Ectodermal cell (in vitro differentiated cells): Measurements from ENCODE around the gene CCNG2.

Experiments
- H3K27ac ChIP-seq: 2 replicates; pipeline ENCODE4 v1.7.0; 2013; ENCODE audit warnings: mild to moderate bottlenecking, low read depth, low read length; ENCODE audit not compliant: insufficient read depth, poor library complexity, severe bottlenecking
- H3K27me3 ChIP-seq: 2 replicates; pipeline ENCODE4 v1.7.0; 2013; ENCODE audit warnings: mild to moderate bottlenecking, low read length; ENCODE audit not compliant: insufficient read depth, control insufficient read depth, poor library complexity, severe bottlenecking
- H3K36me3 ChIP-seq: one replicate; pipeline ENCODE4 v1.7.0; 2013; ENCODE audit warnings: low read length; ENCODE audit not compliant: control insufficient read depth, insufficient read depth
- H3K4me1 ChIP-seq: one replicate; pipeline ENCODE4 v1.7.0; 2013; ENCODE audit warnings: low read length; ENCODE audit not compliant: control insufficient read depth, insufficient read depth
- H3K4me3 ChIP-seq: 2 replicates; pipeline ENCODE4 v1.7.0; 2013; ENCODE audit warnings: low read depth, low read length, control low read depth; ENCODE audit not compliant: insufficient read depth
- H3K9me3 ChIP-seq: 2 replicates; pipeline ENCODE4 v1.7.0; 2013; ENCODE audit warnings: mild to moderate bottlenecking, low read length, moderate library complexity; ENCODE audit not compliant: control insufficient read depth
- WGBS, 2 experiments: methylation state at CpG; one replicate each; pipeline ENCODE4 v1.1.7; 2013; ENCODE audit warnings: missing lambda C conversion rate in 2 of 2; 5-methylcytosine and 5-hydroxymethylcytosine counted together

CCNG2 gene

DNA sequence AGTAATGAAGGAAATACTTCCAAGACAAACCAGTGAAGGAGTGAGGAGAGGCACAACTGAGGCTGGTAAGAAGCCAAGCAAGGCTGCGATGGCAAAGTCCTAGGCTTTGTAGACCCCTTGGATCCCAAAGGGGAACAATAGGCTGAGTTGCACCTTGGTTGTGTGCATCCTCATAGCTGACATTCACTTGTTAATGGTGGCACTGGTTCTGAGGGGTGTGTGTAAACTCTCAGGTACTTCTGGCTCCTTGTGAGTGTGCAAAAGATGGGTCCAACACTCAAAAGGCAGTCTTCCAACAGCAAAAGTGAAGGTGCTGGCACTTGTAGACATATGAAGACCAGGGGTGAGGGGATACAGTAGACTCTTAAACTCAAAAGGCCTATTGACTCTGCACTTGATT lies 60.5 kb downstream of the CCNG2 start:
- 91 to 93% methylated on average over 1 of the region's 1 CpG for WGBS, 2 experiments
- Histone ChIP-seq H3K36me3 (no peaks in the 10 kb centered on the region), H3K9me3 (no peaks in the 10 kb centered on the region), H3K27ac (no peak overlapping the region), H3K27me3 (no peaks in the 10 kb centered on the region), H3K4me1 (no peaks in the 10 kb centered on the region), H3K4me3 (no peak overlapping the region)

DNA sequence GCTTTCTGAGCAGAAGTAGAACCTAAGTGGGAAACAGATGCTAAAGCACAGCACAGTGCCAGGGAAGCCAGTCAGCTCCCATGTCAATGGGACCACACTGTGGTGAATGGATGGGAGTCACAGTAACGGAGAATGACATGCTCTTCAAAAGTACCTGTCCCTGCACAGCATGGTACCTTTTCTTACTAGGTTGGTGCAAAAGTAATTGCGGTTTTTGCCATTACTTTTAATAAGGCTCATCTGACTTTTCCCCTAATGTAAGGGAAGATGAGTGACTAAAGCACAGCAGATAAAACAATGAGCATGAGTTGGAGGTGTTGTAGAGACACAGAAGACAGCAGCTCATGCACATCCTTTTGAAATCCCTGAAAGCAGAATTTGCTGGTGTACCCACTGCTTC lies 62.3 kb downstream of the CCNG2 start:
- Histone ChIP-seq H3K27me3 (no peaks in the 10 kb centered on the region), H3K9me3 (no peaks in the 10 kb centered on the region), H3K4me3 (no peak overlapping the region), H3K36me3 (no peaks in the 10 kb centered on the region), H3K27ac (no peak overlapping the region), H3K4me1 (no peaks in the 10 kb centered on the region)
- WGBS, 2 experiments: 92 to 98% methylated on average over 2 of the region's 2 CpGs
